ENCODE data around the gene WWTR1. TPM values are rescaled to one million over a fixed set of nuclear protein-coding genes. Genes with fewer than 3 reads are reported as not detected.

WWTR1 gene
- total RNA-seq, 1 experiment from 2014 or later, result 25.5 TPM

DNA sequence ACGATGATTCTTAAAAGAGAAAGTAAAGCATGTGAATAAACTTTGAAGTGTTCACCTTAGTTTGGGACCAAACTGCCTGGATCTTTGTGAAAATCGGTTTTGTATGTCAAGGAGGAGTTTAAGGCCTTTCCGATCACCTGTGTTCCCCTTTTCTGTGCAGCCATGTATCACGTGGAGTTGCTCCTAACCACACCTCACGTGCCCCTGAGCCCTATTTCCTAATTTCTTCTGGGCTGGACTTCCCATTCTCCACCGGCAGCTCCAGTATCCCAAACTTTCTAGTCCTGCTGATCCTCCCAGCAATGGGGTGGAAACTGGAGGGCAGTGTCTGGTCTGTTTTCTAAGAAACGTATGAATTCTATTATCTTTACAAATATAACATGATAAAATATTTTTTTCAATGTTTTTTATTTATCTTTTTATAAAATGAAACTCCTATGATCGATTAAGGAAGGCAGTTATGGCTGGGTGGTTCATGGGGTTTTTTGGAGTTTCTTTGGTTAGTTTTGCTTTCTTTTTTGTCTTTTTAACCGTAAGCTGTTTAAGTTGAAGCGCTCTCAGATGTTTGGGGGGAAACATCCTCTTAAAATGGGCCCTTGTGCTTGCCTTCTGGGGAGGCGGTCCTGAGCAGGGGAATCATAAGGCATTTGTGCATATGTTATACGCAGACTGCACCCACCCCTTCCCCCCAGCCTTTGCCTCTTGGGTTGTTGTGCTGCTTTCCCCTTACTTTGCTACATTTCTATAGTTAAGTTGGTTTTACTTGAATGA is 43.6 kb upstream of the WWTR1 start:
- POLR2A ChIA-PET, result interaction anchor here (0.7 kb wide), 1 partner anchor 165 kb away, joined by 4 read pairs; no protein-coding TSS in a partner anchor

DNA sequence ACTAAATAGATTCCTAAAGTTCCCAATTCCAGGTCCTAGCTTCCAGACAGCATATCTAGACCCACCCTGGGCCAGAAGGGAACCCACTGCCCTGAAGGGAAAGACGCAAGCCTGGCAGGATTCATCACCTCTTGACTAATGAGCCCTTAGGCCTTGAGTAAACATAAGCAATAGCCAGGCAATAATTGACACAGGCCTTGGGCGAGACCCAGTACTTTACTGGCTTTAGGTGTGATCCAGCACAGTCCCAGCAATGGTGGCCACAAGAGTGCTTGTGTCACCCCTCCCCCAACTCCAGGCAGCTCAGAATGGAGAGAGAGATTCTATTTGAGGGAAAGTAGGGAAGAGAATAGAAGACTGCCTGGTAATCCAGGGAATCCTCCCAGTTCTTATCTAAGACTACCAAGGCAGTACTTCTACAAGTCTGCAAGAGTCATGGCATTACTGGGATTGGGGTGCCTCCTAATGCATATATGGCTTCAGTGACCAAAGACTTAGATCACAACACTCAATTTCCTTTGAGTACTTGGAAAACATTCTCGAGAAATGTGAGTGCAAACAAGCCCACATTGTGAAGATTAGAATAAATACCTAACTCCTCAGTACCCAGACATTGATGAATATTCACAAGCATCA is 30.4 kb upstream of the WWTR1 start:
- Mint-ChIP-seq H3K27ac (no peak overlapping the region; the same call in 1 of the 2 replicates), H3K9me3 (peaks cover 11% of the 10 kb centered on the region), H3K27me3 (ENCODE audit: low read depth) (no peaks in the 10 kb centered on the region), H3K4me1 (peaks cover 10% of the 10 kb centered on the region), H3K4me3 (no peak overlapping the region), H3K36me3 (peaks cover 2% of the 10 kb centered on the region; the same call in 1 of the 2 replicates)
- CTCF ChIA-PET, result interaction anchor here (1.0 to 1.6 kb wide), 2 partner anchors 29 to 119 kb away, joined by 3 to 4 read pairs; no protein-coding TSS in a partner anchor
- POLR2A ChIA-PET, result no interaction called here
- DNase-seq (ENCODE audit: low spot score) (no peak), ATAC-seq (peak; percentile 56)
- TF ChIP-seq, protein P1, sequence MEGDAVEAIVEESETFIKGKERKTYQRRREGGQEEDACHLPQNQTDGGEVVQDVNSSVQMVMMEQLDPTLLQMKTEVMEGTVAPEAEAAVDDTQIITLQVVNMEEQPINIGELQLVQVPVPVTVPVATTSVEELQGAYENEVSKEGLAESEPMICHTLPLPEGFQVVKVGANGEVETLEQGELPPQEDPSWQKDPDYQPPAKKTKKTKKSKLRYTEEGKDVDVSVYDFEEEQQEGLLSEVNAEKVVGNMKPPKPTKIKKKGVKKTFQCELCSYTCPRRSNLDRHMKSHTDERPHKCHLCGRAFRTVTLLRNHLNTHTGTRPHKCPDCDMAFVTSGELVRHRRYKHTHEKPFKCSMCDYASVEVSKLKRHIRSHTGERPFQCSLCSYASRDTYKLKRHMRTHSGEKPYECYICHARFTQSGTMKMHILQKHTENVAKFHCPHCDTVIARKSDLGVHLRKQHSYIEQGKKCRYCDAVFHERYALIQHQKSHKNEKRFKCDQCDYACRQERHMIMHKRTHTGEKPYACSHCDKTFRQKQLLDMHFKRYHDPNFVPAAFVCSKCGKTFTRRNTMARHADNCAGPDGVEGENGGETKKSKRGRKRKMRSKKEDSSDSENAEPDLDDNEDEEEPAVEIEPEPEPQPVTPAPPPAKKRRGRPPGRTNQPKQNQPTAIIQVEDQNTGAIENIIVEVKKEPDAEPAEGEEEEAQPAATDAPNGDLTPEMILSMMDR (IDR thresholded peaks at IDR 0.05), result no peak
- TF ChIP-seq NR2C2 (CRISPR knock-in tag; IDR thresholded peaks at IDR 0.05), result no peak
- no peak for TF ChIP-seq ELF4 (CRISPR knock-in tag; IDR thresholded peaks at IDR 0.05; ENCODE audit: low read depth)
- TF ChIP-seq ESRRA (CRISPR knock-in tag; IDR thresholded peaks at IDR 0.05; ENCODE audit: borderline replicate concordance), result no peak
- no peak for TF ChIP-seq E2F4 (CRISPR knock-in tag; IDR thresholded peaks at IDR 0.05; ENCODE audit: borderline replicate concordance, low read depth)
- TF ChIP-seq, protein P2, sequence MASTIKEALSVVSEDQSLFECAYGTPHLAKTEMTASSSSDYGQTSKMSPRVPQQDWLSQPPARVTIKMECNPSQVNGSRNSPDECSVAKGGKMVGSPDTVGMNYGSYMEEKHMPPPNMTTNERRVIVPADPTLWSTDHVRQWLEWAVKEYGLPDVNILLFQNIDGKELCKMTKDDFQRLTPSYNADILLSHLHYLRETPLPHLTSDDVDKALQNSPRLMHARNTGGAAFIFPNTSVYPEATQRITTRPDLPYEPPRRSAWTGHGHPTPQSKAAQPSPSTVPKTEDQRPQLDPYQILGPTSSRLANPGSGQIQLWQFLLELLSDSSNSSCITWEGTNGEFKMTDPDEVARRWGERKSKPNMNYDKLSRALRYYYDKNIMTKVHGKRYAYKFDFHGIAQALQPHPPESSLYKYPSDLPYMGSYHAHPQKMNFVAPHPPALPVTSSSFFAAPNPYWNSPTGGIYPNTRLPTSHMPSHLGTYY (CRISPR knock-in tag; IDR thresholded peaks at IDR 0.05), result no peak
- no peak for TF ChIP-seq KAT7 (CRISPR knock-in tag; IDR thresholded peaks at IDR 0.05; ENCODE audit: borderline replicate concordance)
- TF ChIP-seq FOXJ3 (CRISPR knock-in tag; IDR thresholded peaks at IDR 0.05; ENCODE audit: borderline replicate concordance), result no peak
- TF ChIP-seq, protein P3, sequence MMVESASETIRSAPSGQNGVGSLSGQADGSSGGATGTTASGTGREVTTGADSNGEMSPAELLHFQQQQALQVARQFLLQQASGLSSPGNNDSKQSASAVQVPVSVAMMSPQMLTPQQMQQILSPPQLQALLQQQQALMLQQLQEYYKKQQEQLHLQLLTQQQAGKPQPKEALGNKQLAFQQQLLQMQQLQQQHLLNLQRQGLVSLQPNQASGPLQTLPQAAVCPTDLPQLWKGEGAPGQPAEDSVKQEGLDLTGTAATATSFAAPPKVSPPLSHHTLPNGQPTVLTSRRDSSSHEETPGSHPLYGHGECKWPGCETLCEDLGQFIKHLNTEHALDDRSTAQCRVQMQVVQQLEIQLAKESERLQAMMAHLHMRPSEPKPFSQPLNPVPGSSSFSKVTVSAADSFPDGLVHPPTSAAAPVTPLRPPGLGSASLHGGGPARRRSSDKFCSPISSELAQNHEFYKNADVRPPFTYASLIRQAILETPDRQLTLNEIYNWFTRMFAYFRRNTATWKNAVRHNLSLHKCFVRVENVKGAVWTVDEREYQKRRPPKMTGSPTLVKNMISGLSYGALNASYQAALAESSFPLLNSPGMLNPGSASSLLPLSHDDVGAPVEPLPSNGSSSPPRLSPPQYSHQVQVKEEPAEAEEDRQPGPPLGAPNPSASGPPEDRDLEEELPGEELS (CRISPR knock-in tag; IDR thresholded peaks at IDR 0.05), result no peak
- no peak for TF ChIP-seq SP1 (CRISPR knock-in tag; conservative IDR thresholded peaks at IDR 0.05)
- no peak for TF ChIP-seq PRRX2 (CRISPR knock-in tag; IDR thresholded peaks at IDR 0.05)

More for the DNA sequence above, 43.6 kb upstream of the WWTR1 start:
- ATAC-seq (no peak), DNase-seq (ENCODE audit: low spot score) (no peak)
- CTCF ChIA-PET, result no interaction called here
- peaks cover 36% of the 10 kb centered on the region for H3K9me3 Mint-ChIP-seq
- peaks cover 12% of the 10 kb centered on the region for H3K27me3 Mint-ChIP-seq (ENCODE audit: low read depth)
- H3K27ac Mint-ChIP-seq, result no peak overlapping the region
- TF ChIP-seq, protein P4, sequence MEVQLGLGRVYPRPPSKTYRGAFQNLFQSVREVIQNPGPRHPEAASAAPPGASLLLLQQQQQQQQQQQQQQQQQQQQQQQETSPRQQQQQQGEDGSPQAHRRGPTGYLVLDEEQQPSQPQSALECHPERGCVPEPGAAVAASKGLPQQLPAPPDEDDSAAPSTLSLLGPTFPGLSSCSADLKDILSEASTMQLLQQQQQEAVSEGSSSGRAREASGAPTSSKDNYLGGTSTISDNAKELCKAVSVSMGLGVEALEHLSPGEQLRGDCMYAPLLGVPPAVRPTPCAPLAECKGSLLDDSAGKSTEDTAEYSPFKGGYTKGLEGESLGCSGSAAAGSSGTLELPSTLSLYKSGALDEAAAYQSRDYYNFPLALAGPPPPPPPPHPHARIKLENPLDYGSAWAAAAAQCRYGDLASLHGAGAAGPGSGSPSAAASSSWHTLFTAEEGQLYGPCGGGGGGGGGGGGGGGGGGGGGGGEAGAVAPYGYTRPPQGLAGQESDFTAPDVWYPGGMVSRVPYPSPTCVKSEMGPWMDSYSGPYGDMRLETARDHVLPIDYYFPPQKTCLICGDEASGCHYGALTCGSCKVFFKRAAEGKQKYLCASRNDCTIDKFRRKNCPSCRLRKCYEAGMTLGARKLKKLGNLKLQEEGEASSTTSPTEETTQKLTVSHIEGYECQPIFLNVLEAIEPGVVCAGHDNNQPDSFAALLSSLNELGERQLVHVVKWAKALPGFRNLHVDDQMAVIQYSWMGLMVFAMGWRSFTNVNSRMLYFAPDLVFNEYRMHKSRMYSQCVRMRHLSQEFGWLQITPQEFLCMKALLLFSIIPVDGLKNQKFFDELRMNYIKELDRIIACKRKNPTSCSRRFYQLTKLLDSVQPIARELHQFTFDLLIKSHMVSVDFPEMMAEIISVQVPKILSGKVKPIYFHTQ (CRISPR knock-in tag; IDR thresholded peaks at IDR 0.05), result no peak
- no peak for TF ChIP-seq JUN (CRISPR knock-in tag; IDR thresholded peaks at IDR 0.05)
- TF ChIP-seq, protein P5, sequence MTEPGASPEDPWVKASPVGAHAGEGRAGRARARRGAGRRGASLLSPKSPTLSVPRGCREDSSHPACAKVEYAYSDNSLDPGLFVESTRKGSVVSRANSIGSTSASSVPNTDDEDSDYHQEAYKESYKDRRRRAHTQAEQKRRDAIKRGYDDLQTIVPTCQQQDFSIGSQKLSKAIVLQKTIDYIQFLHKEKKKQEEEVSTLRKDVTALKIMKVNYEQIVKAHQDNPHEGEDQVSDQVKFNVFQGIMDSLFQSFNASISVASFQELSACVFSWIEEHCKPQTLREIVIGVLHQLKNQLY (CRISPR knock-in tag; IDR thresholded peaks at IDR 0.05), result no peak
- TF ChIP-seq, protein P2 (CRISPR knock-in tag; IDR thresholded peaks at IDR 0.05), result no peak
- no peak for TF ChIP-seq MAX (CRISPR knock-in tag; IDR thresholded peaks at IDR 0.05)
- no peak overlapping the region for H3K4me3 Mint-ChIP-seq
- peaks cover 1% of the 10 kb centered on the region for H3K4me1 Mint-ChIP-seq
- H3K36me3 Mint-ChIP-seq, result peaks cover 35% of the 10 kb centered on the region

All from WTC11 (cell line).